ENCODE results near the gene CCT3.
A peak's percentile ranks its signal among the peaks of the same experiment; 100 is the strongest.
"Not testable (repeated sequence)": the region's sequence is repeated elsewhere in the genome, so short reads cannot be mapped to it uniquely, and the experiment has no call there.

CCT3 gene

DNA sequence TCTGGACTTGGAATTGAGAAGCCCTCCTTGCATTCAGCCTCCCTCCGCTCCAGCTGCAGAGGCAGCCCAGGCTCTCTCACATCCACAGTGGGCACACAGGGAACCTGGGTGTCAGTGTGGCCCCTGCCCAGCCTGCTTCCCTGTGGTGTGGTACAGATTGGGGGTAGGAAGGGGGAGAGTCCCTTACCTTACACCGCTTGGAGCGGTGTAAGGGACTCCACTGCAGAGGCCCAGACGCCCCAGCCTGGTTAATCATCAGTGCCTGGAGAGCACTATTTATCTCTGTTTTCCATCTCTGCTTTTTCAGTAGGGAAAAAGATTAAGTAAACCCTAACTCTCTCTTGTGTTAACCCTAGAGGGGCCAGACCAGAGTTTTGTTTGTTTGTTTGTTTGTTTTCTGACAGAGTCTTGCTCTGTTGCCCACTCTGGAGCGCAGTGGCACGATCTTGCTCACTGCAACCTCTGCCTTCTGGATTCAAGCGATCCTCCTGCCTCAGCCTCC lies 30.1 kb upstream of the CCT3 start:
- no peak for DNase-seq

GRCh38 chr1:156367383-156368156 lies 29.5 kb upstream of the CCT3 start:
- no peak for DNase-seq

DNA sequence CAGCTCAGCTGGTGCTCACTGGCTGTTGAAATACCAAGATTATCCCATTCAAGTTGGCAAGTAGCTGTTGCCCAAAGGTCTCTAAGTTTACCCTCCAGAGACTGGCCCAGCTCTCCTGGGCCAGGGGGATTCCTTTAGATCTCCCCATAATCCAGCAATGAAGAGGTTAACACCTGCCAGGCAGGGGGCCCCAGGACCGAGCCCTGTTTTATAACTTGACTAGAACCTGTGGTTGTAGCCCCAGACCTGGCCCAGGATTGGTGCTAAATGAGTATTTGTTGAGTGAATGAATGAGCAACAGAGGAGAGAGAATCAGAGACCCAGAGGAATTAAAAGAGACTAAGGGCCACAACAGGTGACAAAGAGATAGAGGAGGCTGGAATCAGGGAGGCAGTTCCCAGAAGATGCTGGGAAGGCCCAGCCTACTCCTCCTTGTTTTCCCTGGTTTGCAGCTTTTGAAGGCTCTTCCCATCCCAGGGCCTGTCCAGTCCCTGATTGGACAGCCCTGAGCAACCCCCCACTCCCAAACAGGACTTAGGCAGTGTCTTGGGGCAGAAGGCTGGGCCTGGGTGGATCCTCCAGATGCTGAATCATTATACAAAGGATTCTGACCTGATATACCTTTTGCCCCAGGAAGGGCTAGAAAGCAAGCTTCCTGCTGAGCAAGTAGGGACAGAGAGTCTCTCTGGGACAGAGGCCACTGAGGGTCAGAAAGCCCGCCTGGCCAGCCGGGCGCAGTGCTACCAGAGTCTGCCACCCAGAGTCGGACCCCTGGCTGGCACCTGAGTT lies 28.5 kb upstream of the CCT3 start:
- no peak for DNase-seq

DNA sequence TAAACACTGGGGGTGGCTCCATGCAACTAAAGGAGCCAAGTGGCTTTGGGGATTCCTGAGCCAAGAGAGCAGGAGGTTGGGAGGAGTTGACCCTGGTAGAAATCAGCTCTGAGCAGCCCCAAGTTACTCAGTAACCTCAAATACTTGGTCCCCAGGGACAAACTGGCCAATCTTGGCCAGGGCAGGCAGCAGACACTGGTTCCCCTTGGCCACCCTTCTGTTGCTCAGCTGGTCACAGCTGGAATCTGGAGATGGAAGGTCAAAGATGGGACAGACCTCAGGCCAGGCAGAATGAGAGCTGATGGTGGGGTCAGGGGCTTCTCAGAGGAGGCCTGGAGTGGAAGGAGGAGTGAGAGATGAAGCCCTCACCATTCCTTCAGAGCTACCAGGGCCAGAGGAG lies 27.7 kb upstream of the CCT3 start:
- DNase-seq, result no peak

GRCh38 chr1:156360534-156360933 lies 22.4 kb upstream of the CCT3 start:
- no peak for DNase-seq

DNA sequence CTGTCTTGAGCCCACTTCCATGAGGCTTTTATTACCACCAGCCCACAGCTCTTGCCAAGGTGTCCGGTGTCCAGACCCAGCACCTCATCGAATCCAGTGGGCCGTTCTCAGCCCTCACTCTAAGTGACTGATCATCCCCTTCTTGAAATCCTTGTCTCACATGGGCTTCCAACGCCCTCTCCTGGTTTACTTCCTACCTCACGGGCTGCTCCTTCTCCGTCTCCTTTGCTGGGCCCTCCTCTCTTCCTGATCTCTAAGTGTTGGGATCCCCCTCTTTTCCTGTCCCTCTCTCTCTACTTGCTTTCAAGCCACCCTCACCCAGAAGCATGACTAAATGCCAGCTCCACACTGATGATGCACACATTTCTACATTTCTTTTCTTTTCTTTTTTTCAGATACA lies 21.9 kb upstream of the CCT3 start:
- DNase-seq, result no peak

GRCh38 chr1:156359249-156359648 lies 21.2 kb upstream of the CCT3 start:
- DNase-seq, result no peak

DNA sequence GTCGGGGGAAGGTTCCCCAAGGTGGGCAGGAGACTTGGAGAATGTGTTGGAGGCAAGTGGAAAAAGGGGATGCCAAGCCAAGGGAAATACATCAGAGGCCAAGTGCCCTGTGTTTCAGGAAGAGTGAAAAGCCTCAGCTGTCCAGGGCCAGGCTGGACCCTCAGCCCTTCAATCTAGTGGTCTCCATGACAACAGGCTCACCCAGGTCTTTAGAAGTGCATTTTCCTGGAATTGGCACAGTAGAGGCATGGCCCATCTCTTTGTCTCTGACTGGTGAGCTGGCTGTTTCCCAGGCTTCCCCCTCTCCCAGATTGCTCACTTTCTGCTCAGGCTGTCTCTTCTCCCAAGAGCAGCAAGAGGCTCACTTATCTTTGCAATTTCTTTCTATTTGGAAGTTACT lies 20.5 kb upstream of the CCT3 start:
- no peak for DNase-seq

DNA sequence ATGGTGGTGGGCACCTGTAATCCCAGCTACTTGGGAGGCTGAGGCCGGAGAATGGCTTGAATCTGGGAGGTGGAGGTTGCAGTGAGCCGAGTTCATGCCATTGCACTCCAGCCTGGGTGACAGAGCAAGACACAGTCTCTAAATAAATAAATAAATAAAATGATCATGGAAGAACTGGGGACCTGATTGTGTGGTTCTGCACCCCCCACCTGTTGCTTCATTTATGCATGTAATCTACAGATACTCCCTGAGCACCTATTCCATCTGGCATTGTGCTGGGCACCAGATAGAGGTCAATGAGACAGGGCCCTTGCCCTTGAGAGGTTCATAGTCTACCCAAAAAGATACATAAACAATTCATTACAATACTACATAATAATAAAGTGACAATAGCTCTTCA lies 19.9 kb upstream of the CCT3 start:
- no peak for DNase-seq

GRCh38 chr1:156356875-156357534 lies 18.9 kb upstream of the CCT3 start:
- DNase-seq, result peak; percentile 39

DNA sequence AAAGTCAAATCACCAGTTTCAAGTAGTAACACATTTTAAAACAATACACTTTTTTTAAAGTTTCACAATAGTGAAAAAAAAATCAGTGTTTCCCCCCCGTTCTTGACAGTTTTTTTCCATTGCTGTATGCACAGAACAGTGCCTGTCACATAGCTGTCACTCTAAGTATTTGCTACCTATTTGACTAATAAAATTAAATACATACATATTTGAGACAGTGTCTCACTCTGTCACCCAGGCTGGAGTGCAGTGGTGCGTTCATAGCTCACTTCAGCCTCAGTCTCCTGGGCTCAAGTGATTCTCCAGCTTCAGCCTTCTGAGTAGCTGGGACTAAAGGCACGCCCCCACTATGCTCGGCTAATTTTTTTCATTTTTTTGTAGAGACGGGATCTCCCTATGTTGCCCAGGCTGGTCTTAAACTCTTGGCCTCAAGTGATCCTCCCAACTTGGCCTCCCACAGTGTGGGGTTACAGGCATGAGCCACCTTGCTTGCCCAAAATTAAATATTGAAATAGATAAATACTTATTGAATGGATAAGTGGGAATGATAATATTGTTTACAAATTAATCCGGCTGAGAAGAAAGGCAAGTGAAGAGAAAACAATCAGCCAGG lies 18.3 kb upstream of the CCT3 start:
- no peak for DNase-seq

- not testable (repeated sequence) for DNase-seq
These were observed 14.4 kb upstream of the CCT3 start for GRCh38 chr1:156352481-156352880.

- no peak for DNase-seq
These were observed 9.2 kb upstream of the CCT3 start for GRCh38 chr1:156347331-156347730.

DNA sequence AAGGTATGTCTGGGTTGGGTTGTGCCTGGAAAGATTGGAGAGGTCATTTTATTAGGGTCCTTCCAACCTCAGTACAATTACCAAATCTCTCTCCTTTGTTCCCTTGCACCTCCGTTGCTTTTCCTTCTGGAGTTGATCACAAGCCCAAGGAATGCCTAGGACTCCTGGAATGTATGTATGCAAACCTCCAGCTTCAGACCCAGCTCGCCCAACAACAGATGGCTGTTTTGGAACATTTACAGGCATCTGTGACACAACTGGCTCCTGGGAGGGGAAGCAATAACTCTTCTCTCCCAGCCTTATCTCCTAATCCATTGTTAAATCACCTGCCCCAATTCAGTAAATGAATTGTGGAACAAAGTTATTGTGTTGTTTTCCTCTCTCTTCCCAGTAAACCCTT lies 8.5 kb upstream of the CCT3 start:
- DNase-seq, result no peak

GRCh38 chr1:156346035-156346434 lies 7.9 kb upstream of the CCT3 start:
- DNase-seq, result not testable (repeated sequence)

GRCh38 chr1:156344409-156344808 lies 6.3 kb upstream of the CCT3 start:
- DNase-seq, result no peak

DNA sequence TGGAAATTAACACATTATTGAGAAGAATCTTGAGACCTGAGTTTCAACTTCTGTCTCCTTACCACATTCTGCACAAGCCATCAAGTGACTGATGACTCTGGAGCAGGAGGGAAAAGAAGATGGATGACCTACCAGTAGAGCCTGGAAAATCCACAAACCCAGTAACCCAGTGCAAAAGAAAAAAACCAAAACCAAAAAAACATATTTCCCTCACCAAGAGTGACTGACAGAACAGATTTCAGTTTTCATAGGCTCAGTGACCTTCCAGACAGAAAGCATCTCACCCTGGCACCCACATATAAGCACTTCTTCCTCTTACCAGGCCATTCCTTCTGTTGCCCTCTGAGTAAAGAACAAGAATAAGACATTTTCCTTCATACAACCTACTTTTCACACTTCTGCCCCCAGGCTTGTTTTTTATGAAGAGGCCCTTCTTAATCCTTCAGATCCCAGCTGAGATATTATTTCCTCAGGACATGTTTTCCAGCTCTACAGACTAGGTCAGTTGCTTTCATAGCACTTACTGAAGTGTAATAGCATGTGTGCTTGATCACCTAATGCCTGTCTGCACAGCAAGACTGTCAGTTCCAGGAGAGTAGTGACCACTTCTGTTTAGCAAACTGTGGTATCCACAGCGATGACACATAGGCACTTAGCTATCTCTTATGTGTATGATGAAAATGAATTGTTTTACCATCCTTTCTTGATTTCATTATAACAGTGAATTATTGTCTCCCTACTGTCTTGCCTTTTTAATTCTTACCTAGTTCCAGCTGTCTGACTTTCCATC lies 4.3 kb upstream of the CCT3 start:
- DNase-seq, result no peak

GRCh38 chr1:156337888-156338179 lies 258 bp downstream of the CCT3 start:
- peak; percentile 3 for DNase-seq

GRCh38 chr1:156337052-156337887 lies 822 bp downstream of the CCT3 start:
- DNase-seq, result no peak

DNA sequence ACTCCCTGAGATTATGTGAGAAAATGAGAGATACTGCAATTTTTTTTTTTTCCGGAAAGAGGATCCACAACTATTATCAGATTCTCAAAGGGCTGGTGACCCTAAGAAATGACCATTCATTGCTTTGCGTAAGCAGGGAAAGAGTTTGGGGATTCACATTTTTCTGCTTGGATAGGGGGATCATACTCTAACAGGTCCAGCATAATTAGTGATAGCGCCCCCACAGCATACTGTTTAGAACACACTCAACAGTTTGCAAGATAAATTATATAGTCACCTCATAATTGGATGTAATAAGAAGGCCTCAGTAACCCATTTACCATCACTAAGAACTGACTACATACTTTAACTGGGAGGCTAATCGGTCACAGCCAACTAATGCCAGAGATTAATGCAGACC lies 1.9 kb downstream of the CCT3 start:
- no peak for DNase-seq

DNA sequence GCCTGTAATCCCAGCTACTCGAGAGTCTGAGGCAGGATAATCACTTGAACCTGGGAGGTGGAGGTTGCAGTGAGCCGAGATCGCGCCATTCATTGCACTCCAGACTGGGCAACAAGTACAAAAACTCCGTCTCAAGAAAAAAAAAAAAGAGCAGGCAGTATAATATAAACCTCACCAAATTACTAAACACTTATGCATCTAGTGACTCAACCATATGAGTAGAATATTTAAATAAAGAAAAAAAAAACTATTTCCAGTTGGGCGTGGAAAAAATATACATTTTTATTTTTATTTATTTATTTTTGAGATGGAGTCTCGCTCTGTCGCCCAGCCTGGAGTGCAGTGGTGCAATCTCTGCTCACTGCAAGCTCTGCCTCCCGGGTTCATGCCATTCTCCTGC lies 14.9 kb downstream of the CCT3 start:
- not testable (repeated sequence) for DNase-seq

GRCh38 chr1:156320560-156320959 lies 17.5 kb downstream of the CCT3 start:
- no peak for DNase-seq
